KMS-11 (cell line): ENCODE results near the gene LCE3E.

ENCODE experiments used
- H2AFZ ChIP-seq: fragments of 200-600 bp; sonication (generic); 2 replicates; pipeline ENCODE4 v1.6.1; 2016; ENCODE audit warnings: antibody characterized with exemption, mixed run types, low read depth
- H3K27ac ChIP-seq: fragments of 200-600 bp; sonication (generic); 2 replicates; pipeline ENCODE4 v1.6.1; 2016; ENCODE audit warnings: mild to moderate bottlenecking, mixed run types
- H3K27me3 ChIP-seq: fragments of 200-600 bp; sonication (generic); 2 replicates; pipeline ENCODE4 v1.6.1; 2017; ENCODE audit warnings: mild to moderate bottlenecking, low read depth, mixed run types, moderate library complexity; ENCODE audit not compliant: insufficient read depth
- H3K36me3 ChIP-seq: fragments of 200-600 bp; sonication (generic); 2 replicates; pipeline ENCODE4 v1.6.1; 2017; ENCODE audit warnings: mild to moderate bottlenecking, mixed run types; ENCODE audit not compliant: insufficient read depth
- H3K4me1 ChIP-seq: fragments of 200-600 bp; sonication (generic); 2 replicates; pipeline ENCODE4 v1.6.1; 2016; ENCODE audit warnings: mild to moderate bottlenecking, low read depth, mixed run types; ENCODE audit not compliant: poor library complexity, severe bottlenecking
- H3K4me2 ChIP-seq: fragments of 200-600 bp; sonication (generic); 2 replicates; pipeline ENCODE4 v1.7.0; 2016; ENCODE audit warnings: mild to moderate bottlenecking, mixed run types
- H3K4me3 ChIP-seq: fragments of 200-600 bp; sonication (generic); IDR thresholded peaks from 2 replicates; pipeline ENCODE4 v1.6.1; 2017; ENCODE audit warnings: low read depth, low read length, mixed read lengths; ENCODE audit not compliant: insufficient read depth
- H3K79me2 ChIP-seq: fragments of 200-600 bp; sonication (generic); 2 replicates; pipeline ENCODE4 v1.6.1; 2016; ENCODE audit warnings: low read depth, mixed run types; ENCODE audit not compliant: insufficient read depth
- H3K9ac ChIP-seq: fragments of 200-600 bp; sonication (generic); 2 replicates; pipeline ENCODE4 v1.6.1; 2016; ENCODE audit warnings: mild to moderate bottlenecking, mixed run types
- H4K20me1 ChIP-seq: fragments of 200-600 bp; sonication (generic); 2 replicates; pipeline ENCODE4 v1.6.1; 2016; ENCODE audit warnings: mild to moderate bottlenecking, mixed run types; ENCODE audit not compliant: insufficient read depth
- CTCF ChIP-seq: fragments of 200-600 bp; sonication (generic); conservative IDR thresholded peaks from 2 replicates; pipeline ENCODE4 v1.6.1; 2017; ENCODE audit warnings: low read depth, mild to moderate bottlenecking, antibody characterized with exemption, low read length, moderate library complexity, mixed read lengths

Gene LCE3E

GRCh38 chr1:152525080-152525641, 41.4 kb downstream of the LCE3E start:
- Histone ChIP-seq H3K9ac (no peak overlapping the region), H3K27ac (no peak overlapping the region), H3K36me3 (no peaks in the 10 kb centered on the region), H2AFZ (no peak overlapping the region), H3K79me2 (no peaks in the 10 kb centered on the region), H3K4me2 (no peak overlapping the region), H3K27me3 (no peaks in the 10 kb centered on the region), H3K4me3 (no peak overlapping the region), H4K20me1 (no peaks in the 10 kb centered on the region), H3K4me1 (no peaks in the 10 kb centered on the region)
- TF ChIP-seq CTCF: no peak

GRCh38 chr1:152520561-152521090, 46.0 kb downstream of the LCE3E start:
- Histone ChIP-seq H3K79me2 (no peaks in the 10 kb centered on the region), H4K20me1 (no peaks in the 10 kb centered on the region), H3K27me3 (no peaks in the 10 kb centered on the region), H3K27ac (no peak overlapping the region), H2AFZ (no peak overlapping the region), H3K4me3 (no peak overlapping the region), H3K4me2 (no peak overlapping the region), H3K4me1 (no peaks in the 10 kb centered on the region), H3K36me3 (no peaks in the 10 kb centered on the region), H3K9ac (no peak overlapping the region)
- TF ChIP-seq CTCF: no peak

- no peak for TF ChIP-seq CTCF
- Histone ChIP-seq H2AFZ (no peak overlapping the region), H4K20me1 (no peaks in the 10 kb centered on the region), H3K4me3 (no peak overlapping the region), H3K27me3 (no peaks in the 10 kb centered on the region), H3K4me1 (no peaks in the 10 kb centered on the region), H3K36me3 (no peaks in the 10 kb centered on the region), H3K27ac (no peak overlapping the region), H3K4me2 (no peak overlapping the region), H3K9ac (no peak overlapping the region), H3K79me2 (no peaks in the 10 kb centered on the region)
Measured at GRCh38 chr1:152519851-152520250, 46.7 kb downstream of the LCE3E start.

GRCh38 chr1:152517237-152517811, 49.3 kb downstream of the LCE3E start:
- no peak overlapping the region for H3K4me3 ChIP-seq
- no peak overlapping the region for H3K9ac ChIP-seq
- no peaks in the 10 kb centered on the region for H4K20me1 ChIP-seq
- H3K27ac ChIP-seq: no peak overlapping the region
- H3K36me3 ChIP-seq: no peaks in the 10 kb centered on the region
- H3K79me2 ChIP-seq: no peaks in the 10 kb centered on the region
- H3K4me2 ChIP-seq: no peak overlapping the region
- no peaks in the 10 kb centered on the region for H3K27me3 ChIP-seq
- H3K4me1 ChIP-seq: no peaks in the 10 kb centered on the region
- no peak for TF ChIP-seq CTCF
- H2AFZ ChIP-seq: no peak overlapping the region
